Thyroid gland (tissue), 4 donors: ENCODE measurements around the gene TENT5A. TPM values are rescaled to one million over a fixed set of nuclear protein-coding genes. Genes with fewer than 3 reads are reported as not detected.
A peak's percentile ranks its signal among the peaks of the same experiment; 100 is the strongest.

ENCODE experiments used
- DNase-seq, 2 donors: peaks; one replicate each; pipeline ENCODE4 v3.0.0-alpha.2; 2019
- H3K27ac ChIP-seq, 3 donors: fragments of 200-600 bp; sonication (generic); 1 replicate in 2 of 3; 2 replicates in 1 of 3; pipeline ENCODE4 v1.5.1; 2016 to 2019; ENCODE audit warnings: mild to moderate bottlenecking in 1 of 3, moderate library complexity in 1 of 3
- H3K27me3 ChIP-seq: fragments of 200-600 bp; sonication (generic); one replicate; pipeline ENCODE4 v1.5.1; 2019
- H3K36me3 ChIP-seq, 2 donors: fragments of 200-600 bp; sonication (generic); one replicate each; pipeline ENCODE4 v1.5.1; 2016 to 2019
- H3K4me1 ChIP-seq, 2 donors: fragments of 200-600 bp; sonication (generic); one replicate each; pipeline ENCODE4 v1.5.1; 2017 to 2019
- H3K4me3 ChIP-seq, 3 donors: fragments of 200-600 bp; sonication (generic); replicated peaks in 1 of 3; 1 replicate in 2 of 3; 2 replicates in 1 of 3; pipeline ENCODE4 v1.5.1; 2016; ENCODE audit warnings: mild to moderate bottlenecking in 1 of 3
- H3K9me3 ChIP-seq: fragments of 200-600 bp; sonication (generic); one replicate; pipeline ENCODE4 v1.5.1; 2017
- POLR2A ChIP-seq, 2 donors: fragments of 450-650 bp; IDR thresholded peaks; one replicate each; pipeline ENCODE4 v1.6.1; 2017; ENCODE audit warnings: antibody characterized with exemption in 2 of 2, mild to moderate bottlenecking in 2 of 2, moderate library complexity in 1 of 2
- WGBS, 2 donors: methylation state at CpG; one replicate each; pipeline ENCODE4 v1.1.5; 2017; 5-methylcytosine and 5-hydroxymethylcytosine counted together
- intact Hi-C: fragments of 100-400 bp; cut with DNase I; formaldehyde crosslinking; loops from one replicate; pipeline ENCODE4 v1.15.1; 2023
- total RNA-seq, 4 donors: library from RNA; depleted of rRNA; stranded (reverse); fragments of >200 nt; gene quantifications; one replicate each; pipeline ENCODE4 v1.2.3, GENCODE V29; 2016
- TF ChIP-seq, protein P1 (sequence below), 6 experiments: fragments of 200-600 bp in 3 of 6; fragments of 450-650 bp in 3 of 6; sonication (generic) in 3 of 6; IDR thresholded peaks; one replicate each; pipeline ENCODE4 v1.5.1; 2016 to 2019; ENCODE audit warnings: antibody characterized with exemption in 6 of 6, mild to moderate bottlenecking in 2 of 6, inconsistent platforms in 1 of 6, moderate library complexity in 1 of 6

The TENT5A gene
- total RNA-seq, 4 donors from 2014 or later, result 18.4 to 40.3 (median 27.7) TPM

- no peak overlapping the region for H3K4me3 ChIP-seq
- no peaks in the 10 kb centered on the region for H3K36me3 ChIP-seq
- intact Hi-C loops, result no loop called here
- TF ChIP-seq, protein P1, sequence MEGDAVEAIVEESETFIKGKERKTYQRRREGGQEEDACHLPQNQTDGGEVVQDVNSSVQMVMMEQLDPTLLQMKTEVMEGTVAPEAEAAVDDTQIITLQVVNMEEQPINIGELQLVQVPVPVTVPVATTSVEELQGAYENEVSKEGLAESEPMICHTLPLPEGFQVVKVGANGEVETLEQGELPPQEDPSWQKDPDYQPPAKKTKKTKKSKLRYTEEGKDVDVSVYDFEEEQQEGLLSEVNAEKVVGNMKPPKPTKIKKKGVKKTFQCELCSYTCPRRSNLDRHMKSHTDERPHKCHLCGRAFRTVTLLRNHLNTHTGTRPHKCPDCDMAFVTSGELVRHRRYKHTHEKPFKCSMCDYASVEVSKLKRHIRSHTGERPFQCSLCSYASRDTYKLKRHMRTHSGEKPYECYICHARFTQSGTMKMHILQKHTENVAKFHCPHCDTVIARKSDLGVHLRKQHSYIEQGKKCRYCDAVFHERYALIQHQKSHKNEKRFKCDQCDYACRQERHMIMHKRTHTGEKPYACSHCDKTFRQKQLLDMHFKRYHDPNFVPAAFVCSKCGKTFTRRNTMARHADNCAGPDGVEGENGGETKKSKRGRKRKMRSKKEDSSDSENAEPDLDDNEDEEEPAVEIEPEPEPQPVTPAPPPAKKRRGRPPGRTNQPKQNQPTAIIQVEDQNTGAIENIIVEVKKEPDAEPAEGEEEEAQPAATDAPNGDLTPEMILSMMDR (IDR thresholded peaks at IDR 0.05), result no peak
- TF ChIP-seq POLR2A (IDR thresholded peaks at IDR 0.05), result no peak
- no peaks in the 10 kb centered on the region for H3K27me3 ChIP-seq
- no peaks in the 10 kb centered on the region for H3K9me3 ChIP-seq
- 100% methylated on average over 2 of the region's 2 CpGs for WGBS, 2 donors
- peaks cover under 1 to 6% of the 10 kb centered on the region in 2 donors for H3K4me1 ChIP-seq
- no peak overlapping the region for H3K27ac ChIP-seq
- DNase-seq, result no peak
Observed at GRCh38 chr6:81734500-81735150, 17.9 kb downstream of the TENT5A start.

DNA sequence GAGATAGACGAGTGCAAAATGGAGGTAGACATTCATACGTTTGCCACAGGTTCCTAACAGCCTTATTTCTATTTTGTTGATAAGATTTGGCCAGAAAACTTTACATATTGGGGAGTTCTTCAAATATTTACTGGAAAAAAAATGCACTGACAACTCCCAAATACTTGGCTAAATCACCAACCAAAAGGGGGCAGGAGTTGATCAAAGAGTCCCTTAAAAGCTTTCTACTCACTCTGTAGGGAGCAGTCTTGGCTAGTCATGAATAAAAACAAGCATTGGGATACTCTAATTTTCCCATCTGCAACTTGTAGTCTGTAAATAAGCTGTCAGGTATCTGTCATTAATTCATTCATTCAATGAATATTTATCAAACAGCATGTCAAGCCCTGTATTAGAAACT lies 18.4 kb downstream of the TENT5A start:
- Histone ChIP-seq H3K36me3 (no peaks in the 10 kb centered on the region), H3K9me3 (no peaks in the 10 kb centered on the region), H3K4me1 (peaks cover 0 to 3% of the 10 kb centered on the region in 2 donors), H3K27ac (no peak overlapping the region), H3K27me3 (no peaks in the 10 kb centered on the region), H3K4me3 (no peak overlapping the region)
- TF ChIP-seq, protein P1 (IDR thresholded peaks at IDR 0.05), result peak in 2 of 6 experiments; percentile 19 to 34
- no peak for TF ChIP-seq POLR2A (IDR thresholded peaks at IDR 0.05)
- intact Hi-C loops, result no loop called here
- 87 to 97% methylated on average over 2 of the region's 2 CpGs for WGBS, 2 donors
- no peak for DNase-seq

GRCh38 chr6:81731814-81732213 lies 20.7 kb downstream of the TENT5A start:
- Histone ChIP-seq H3K9me3 (no peaks in the 10 kb centered on the region), H3K4me3 (no peak overlapping the region), H3K27ac (no peak overlapping the region), H3K4me1 (no peaks in the 10 kb centered on the region), H3K36me3 (no peaks in the 10 kb centered on the region), H3K27me3 (no peaks in the 10 kb centered on the region)
- intact Hi-C loops, result no loop called here
- WGBS, 2 donors, result 65 to 67% methylated on average over 1 of the region's 1 CpG
- DNase-seq, result no peak
- TF ChIP-seq, protein P1 (IDR thresholded peaks at IDR 0.05), result no peak
- TF ChIP-seq POLR2A (IDR thresholded peaks at IDR 0.05), result no peak

GRCh38 chr6:81727876-81728517 lies 24.5 kb downstream of the TENT5A start:
- Histone ChIP-seq H3K4me3 (no peak overlapping the region), H3K27ac (no peak overlapping the region), H3K36me3 (no peaks in the 10 kb centered on the region), H3K4me1 (no peaks in the 10 kb centered on the region), H3K9me3 (no peaks in the 10 kb centered on the region), H3K27me3 (no peaks in the 10 kb centered on the region)
- DNase-seq, result no peak
- no peak for TF ChIP-seq POLR2A (IDR thresholded peaks at IDR 0.05)
- TF ChIP-seq, protein P1 (IDR thresholded peaks at IDR 0.05), result no peak
- intact Hi-C loops, result no loop called here
- WGBS, 2 donors, result 91 to 94% methylated on average over 8 of the region's 8 CpGs

DNA sequence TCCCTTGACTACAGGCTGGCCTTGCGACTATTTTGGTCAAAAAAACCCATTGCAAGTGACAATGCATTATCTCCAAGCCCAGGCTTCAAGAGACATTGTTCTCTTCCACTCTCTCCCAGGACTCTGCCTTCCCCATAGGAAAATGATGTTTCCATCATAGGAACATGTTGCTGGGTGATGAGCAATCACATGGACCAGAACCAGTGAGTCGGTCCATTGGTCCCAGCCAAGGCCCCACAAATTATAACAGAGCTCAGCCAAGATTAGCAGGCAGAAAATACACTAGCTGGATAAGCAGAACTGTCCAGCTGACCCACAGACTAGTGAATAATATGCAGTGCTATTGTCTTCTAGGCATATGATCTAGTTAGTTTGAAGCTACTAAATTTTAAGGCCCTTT lies 27.4 kb downstream of the TENT5A start:
- Histone ChIP-seq H3K27me3 (no peaks in the 10 kb centered on the region), H3K4me1 (no peaks in the 10 kb centered on the region), H3K9me3 (no peaks in the 10 kb centered on the region), H3K27ac (no peak overlapping the region), H3K36me3 (no peaks in the 10 kb centered on the region), H3K4me3 (no peak overlapping the region)
- DNase-seq, result no peak
- WGBS, 2 donors, result 88 to 91% methylated on average over 2 of the region's 2 CpGs
- TF ChIP-seq POLR2A (IDR thresholded peaks at IDR 0.05), result no peak
- TF ChIP-seq, protein P1 (IDR thresholded peaks at IDR 0.05), result no peak
- intact Hi-C loops, result no loop called here
